Neural cell (in vitro differentiated cells): ENCODE measurements around the gene BCAT1.

Experiments used
- EP300 ChIP-seq: fragments of 450-650 bp; conservative IDR thresholded peaks from 2 replicates; pipeline ENCODE4 v1.6.1; 2014; ENCODE audit warnings: antibody characterized with exemption, mild to moderate bottlenecking, moderate library complexity; ENCODE audit not compliant: poor library complexity, severe bottlenecking
- EZH2 ChIP-seq: fragments of 200-600, 300-800 bp; shearing (Covaris generic), sonication (generic); IDR thresholded peaks from 2 replicates; pipeline ENCODE4 v1.6.1; 2014; ENCODE audit warnings: antibody characterized with exemption, low read length, borderline replicate concordance, mild to moderate bottlenecking; ENCODE audit not compliant: insufficient read depth, poor library complexity, severe bottlenecking
- MXI1 ChIP-seq: fragments of 450-650 bp; conservative IDR thresholded peaks from 2 replicates; pipeline ENCODE4 v1.6.1; 2014; ENCODE audit warnings: antibody characterized with exemption, mild to moderate bottlenecking; ENCODE audit not compliant: poor library complexity, severe bottlenecking
- POLR2AphosphoS5 ChIP-seq: IDR thresholded peaks from 2 replicates; pipeline ENCODE4 v1.6.1; 2012
- RAD21 ChIP-seq: fragments of 450-650 bp; conservative IDR thresholded peaks from 2 replicates; pipeline ENCODE4 v1.6.1; 2014; ENCODE audit warnings: antibody characterized with exemption, mild to moderate bottlenecking, moderate library complexity
- SMC3 ChIP-seq: fragments of 450-650 bp; conservative IDR thresholded peaks from 2 replicates; pipeline ENCODE4 v1.6.1; 2014; ENCODE audit warnings: antibody characterized with exemption, mild to moderate bottlenecking, moderate library complexity; ENCODE audit not compliant: poor library complexity
- TAF1 ChIP-seq: IDR thresholded peaks from 2 replicates; pipeline ENCODE4 v1.6.1; 2012; ENCODE audit warnings: low read depth
- TF ChIP-seq, protein P1 (sequence below): fragments of 450-650 bp; IDR thresholded peaks from 2 replicates; pipeline ENCODE4 v1.5.1; 2014; ENCODE audit warnings: antibody characterized with exemption, mild to moderate bottlenecking, moderate library complexity; ENCODE audit not compliant: poor library complexity, severe bottlenecking
- TF ChIP-seq, protein P2 (sequence below): IDR thresholded peaks from 2 replicates; pipeline ENCODE4 v1.6.1; 2012; ENCODE audit warnings: borderline replicate concordance

DNA sequence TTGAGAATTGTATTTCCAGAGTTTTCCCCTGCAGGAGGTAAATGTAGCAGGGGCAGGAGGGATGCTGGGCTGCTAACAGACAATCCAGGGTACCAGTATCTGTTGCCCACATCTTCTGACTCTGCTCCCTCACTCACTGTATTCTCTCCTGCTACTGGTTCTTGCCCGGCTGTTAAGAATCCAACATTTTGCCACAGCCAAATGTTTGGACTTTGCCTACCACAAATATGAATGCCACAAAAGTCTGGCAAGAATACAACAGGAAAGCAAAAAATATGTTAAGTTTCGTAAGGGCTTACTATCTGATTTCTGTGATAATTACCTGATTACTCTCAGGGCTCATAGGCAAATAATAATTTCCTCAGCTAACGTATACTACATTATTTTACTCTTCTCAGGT lies 160.0 kb downstream of the BCAT1 start:
- TF ChIP-seq, protein P1, sequence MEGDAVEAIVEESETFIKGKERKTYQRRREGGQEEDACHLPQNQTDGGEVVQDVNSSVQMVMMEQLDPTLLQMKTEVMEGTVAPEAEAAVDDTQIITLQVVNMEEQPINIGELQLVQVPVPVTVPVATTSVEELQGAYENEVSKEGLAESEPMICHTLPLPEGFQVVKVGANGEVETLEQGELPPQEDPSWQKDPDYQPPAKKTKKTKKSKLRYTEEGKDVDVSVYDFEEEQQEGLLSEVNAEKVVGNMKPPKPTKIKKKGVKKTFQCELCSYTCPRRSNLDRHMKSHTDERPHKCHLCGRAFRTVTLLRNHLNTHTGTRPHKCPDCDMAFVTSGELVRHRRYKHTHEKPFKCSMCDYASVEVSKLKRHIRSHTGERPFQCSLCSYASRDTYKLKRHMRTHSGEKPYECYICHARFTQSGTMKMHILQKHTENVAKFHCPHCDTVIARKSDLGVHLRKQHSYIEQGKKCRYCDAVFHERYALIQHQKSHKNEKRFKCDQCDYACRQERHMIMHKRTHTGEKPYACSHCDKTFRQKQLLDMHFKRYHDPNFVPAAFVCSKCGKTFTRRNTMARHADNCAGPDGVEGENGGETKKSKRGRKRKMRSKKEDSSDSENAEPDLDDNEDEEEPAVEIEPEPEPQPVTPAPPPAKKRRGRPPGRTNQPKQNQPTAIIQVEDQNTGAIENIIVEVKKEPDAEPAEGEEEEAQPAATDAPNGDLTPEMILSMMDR, result no peak
- TF ChIP-seq SMC3, result no peak
- no peak for TF ChIP-seq RAD21
- TF ChIP-seq, protein P2, sequence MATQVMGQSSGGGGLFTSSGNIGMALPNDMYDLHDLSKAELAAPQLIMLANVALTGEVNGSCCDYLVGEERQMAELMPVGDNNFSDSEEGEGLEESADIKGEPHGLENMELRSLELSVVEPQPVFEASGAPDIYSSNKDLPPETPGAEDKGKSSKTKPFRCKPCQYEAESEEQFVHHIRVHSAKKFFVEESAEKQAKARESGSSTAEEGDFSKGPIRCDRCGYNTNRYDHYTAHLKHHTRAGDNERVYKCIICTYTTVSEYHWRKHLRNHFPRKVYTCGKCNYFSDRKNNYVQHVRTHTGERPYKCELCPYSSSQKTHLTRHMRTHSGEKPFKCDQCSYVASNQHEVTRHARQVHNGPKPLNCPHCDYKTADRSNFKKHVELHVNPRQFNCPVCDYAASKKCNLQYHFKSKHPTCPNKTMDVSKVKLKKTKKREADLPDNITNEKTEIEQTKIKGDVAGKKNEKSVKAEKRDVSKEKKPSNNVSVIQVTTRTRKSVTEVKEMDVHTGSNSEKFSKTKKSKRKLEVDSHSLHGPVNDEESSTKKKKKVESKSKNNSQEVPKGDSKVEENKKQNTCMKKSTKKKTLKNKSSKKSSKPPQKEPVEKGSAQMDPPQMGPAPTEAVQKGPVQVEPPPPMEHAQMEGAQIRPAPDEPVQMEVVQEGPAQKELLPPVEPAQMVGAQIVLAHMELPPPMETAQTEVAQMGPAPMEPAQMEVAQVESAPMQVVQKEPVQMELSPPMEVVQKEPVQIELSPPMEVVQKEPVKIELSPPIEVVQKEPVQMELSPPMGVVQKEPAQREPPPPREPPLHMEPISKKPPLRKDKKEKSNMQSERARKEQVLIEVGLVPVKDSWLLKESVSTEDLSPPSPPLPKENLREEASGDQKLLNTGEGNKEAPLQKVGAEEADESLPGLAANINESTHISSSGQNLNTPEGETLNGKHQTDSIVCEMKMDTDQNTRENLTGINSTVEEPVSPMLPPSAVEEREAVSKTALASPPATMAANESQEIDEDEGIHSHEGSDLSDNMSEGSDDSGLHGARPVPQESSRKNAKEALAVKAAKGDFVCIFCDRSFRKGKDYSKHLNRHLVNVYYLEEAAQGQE, result no peak
- TF ChIP-seq EZH2, result no peak
- no peak for TF ChIP-seq EP300
- TF ChIP-seq MXI1, result no peak
- no peak for TF ChIP-seq POLR2AphosphoS5
- no peak for TF ChIP-seq TAF1
